Measurements from ENCODE around the gene MALSU1. TPM values are rescaled to one million over a fixed set of nuclear protein-coding genes. Genes with fewer than 3 reads are reported as not detected.
A peak's percentile ranks its signal among the peaks of the same experiment; 100 is the strongest.

Gene MALSU1
- total and polyA plus RNA-seq, 2 of the 13 experiments (the other 11 are each of a cell fraction or from before 2014, with no cell fraction given) = 72.0 to 141 TPM

DNA sequence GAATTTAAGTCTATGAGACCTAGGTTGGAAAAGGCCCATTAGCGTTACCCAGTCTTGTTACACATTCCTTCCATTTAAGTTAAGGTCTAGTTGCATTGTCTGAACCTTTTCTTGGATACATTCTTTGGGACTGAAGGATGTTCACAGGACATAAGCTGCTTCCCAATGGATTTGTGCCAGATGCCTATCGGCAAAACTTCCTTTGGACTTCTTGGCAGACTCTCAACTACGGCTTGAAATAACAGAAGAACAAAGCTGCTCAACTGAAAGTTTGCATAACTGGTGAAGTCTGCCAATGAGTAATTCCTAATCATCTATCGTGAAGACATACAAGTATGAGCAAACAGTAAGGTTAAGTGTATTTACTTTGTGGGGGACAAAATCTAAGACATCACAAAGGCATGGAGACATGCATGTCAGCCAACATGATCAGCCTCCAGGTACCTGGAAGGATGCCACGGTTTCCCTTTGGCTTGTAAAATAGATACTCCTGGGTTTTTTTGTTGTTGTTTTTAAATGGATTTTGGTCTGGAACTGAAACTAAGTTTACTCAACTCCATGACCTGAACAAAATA, 35.4 kb downstream of the MALSU1 start (continued):
- no peak for TF ChIP-seq BCL3 (CRISPR knock-in tag; IDR thresholded peaks at IDR 0.05)
- no peak for TF ChIP-seq ZNF850 (CRISPR knock-in tag; conservative IDR thresholded peaks at IDR 0.05)
- TF ChIP-seq GABPA (IDR thresholded peaks at IDR 0.05; ENCODE audit: low read depth, low read length) = no peak
- TF ChIP-seq GABPA (CRISPR knock-in tag; IDR thresholded peaks at IDR 0.05; ENCODE audit: low read depth) = peak; percentile 40; the same call in 1 of the 2 replicates
- TF ChIP-seq SIX4 (CRISPR knock-in tag; IDR thresholded peaks at IDR 0.05) = 0 out of 2 replicates have a peak, but pooled peaks have one; percentile 22
- 0 out of 2 replicates have a peak, but pooled peaks have one; percentile 55 for TF ChIP-seq HBP1 (CRISPR knock-in tag; IDR thresholded peaks at IDR 0.05; ENCODE audit: low read depth)
- TF ChIP-seq ZNF121 (CRISPR knock-in tag; IDR thresholded peaks at IDR 0.05) = no peak
- TF ChIP-seq KDM3A (CRISPR knock-in tag; IDR thresholded peaks at IDR 0.05; ENCODE audit: low read depth) = peak; percentile 70; the same call in 1 of the 2 replicates
- TF ChIP-seq RARA (CRISPR knock-in tag; IDR thresholded peaks at IDR 0.05) = peak; percentile 91
- peak; percentile 77 for TF ChIP-seq MED1 (CRISPR knock-in tag; IDR thresholded peaks at IDR 0.05)
- TF ChIP-seq, protein P1, sequence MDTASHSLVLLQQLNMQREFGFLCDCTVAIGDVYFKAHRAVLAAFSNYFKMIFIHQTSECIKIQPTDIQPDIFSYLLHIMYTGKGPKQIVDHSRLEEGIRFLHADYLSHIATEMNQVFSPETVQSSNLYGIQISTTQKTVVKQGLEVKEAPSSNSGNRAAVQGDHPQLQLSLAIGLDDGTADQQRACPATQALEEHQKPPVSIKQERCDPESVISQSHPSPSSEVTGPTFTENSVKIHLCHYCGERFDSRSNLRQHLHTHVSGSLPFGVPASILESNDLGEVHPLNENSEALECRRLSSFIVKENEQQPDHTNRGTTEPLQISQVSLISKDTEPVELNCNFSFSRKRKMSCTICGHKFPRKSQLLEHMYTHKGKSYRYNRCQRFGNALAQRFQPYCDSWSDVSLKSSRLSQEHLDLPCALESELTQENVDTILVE (CRISPR knock-in tag; IDR thresholded peaks at IDR 0.05) = peak; percentile 50; the same call in 1 of the 2 replicates
- peak; percentile 85 for TF ChIP-seq PATZ1 (CRISPR knock-in tag; IDR thresholded peaks at IDR 0.05)
- peak; percentile 94 for TF ChIP-seq FOXP4 (CRISPR knock-in tag; IDR thresholded peaks at IDR 0.05)
- TF ChIP-seq CREB1 (IDR thresholded peaks at IDR 0.05) = no peak
- peak; percentile 79 for TF ChIP-seq CREB1 (CRISPR knock-in tag; IDR thresholded peaks at IDR 0.05)
- peak; percentile 88 for TF ChIP-seq MBD4 (IDR thresholded peaks at IDR 0.05; ENCODE audit: borderline replicate concordance, low read length)
- TF ChIP-seq, protein P2, sequence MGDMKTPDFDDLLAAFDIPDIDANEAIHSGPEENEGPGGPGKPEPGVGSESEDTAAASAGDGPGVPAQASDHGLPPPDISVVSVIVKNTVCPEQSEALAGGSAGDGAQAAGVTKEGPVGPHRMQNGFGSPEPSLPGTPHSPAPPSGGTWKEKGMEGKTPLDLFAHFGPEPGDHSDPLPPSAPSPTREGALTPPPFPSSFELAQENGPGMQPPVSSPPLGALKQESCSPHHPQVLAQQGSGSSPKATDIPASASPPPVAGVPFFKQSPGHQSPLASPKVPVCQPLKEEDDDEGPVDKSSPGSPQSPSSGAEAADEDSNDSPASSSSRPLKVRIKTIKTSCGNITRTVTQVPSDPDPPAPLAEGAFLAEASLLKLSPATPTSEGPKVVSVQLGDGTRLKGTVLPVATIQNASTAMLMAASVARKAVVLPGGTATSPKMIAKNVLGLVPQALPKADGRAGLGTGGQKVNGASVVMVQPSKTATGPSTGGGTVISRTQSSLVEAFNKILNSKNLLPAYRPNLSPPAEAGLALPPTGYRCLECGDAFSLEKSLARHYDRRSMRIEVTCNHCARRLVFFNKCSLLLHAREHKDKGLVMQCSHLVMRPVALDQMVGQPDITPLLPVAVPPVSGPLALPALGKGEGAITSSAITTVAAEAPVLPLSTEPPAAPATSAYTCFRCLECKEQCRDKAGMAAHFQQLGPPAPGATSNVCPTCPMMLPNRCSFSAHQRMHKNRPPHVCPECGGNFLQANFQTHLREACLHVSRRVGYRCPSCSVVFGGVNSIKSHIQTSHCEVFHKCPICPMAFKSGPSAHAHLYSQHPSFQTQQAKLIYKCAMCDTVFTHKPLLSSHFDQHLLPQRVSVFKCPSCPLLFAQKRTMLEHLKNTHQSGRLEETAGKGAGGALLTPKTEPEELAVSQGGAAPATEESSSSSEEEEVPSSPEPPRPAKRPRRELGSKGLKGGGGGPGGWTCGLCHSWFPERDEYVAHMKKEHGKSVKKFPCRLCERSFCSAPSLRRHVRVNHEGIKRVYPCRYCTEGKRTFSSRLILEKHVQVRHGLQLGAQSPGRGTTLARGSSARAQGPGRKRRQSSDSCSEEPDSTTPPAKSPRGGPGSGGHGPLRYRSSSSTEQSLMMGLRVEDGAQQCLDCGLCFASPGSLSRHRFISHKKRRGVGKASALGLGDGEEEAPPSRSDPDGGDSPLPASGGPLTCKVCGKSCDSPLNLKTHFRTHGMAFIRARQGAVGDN (CRISPR knock-in tag; IDR thresholded peaks at IDR 0.05) = no peak
- TF ChIP-seq MXI1 (IDR thresholded peaks at IDR 0.05; ENCODE audit: borderline replicate concordance, low read depth, low read length) = no peak
- peak; percentile 63 for TF ChIP-seq HOXA3 (CRISPR knock-in tag; IDR thresholded peaks at IDR 0.05)
